Gastrocnemius medialis (tissue), 4 donors: ENCODE measurements around the gene SSTR3.

Experiments used
- CTCF ChIP-seq, 5 experiments: fragments of 450-650 bp in 3 of 5; fragments of 200-600 bp in 2 of 5; sonication (generic) in 2 of 5; IDR thresholded peaks in 4 of 5; conservative IDR thresholded peaks in 1 of 5; 1 replicate in 4 of 5; 2 replicates in 1 of 5; pipeline ENCODE4 v1.5.1; 2016 to 2019; ENCODE audit warnings: antibody characterized with exemption in 5 of 5, mild to moderate bottlenecking in 3 of 5, moderate library complexity in 3 of 5
- POLR2A ChIP-seq, 2 donors: fragments of 450-650 bp; IDR thresholded peaks; one replicate each; pipeline ENCODE4 v1.6.1; 2017; ENCODE audit warnings: antibody characterized with exemption in 2 of 2, mild to moderate bottlenecking in 2 of 2, moderate library complexity in 2 of 2

- TF ChIP-seq CTCF (IDR thresholded peaks at IDR 0.05 in 4 of 5, conservative IDR thresholded peaks at IDR 0.05 in 1 of 5) (no peak), POLR2A (IDR thresholded peaks at IDR 0.05) (no peak)
Measured at GRCh38 chr22:37182101-37182948, 30.0 kb downstream of the SSTR3 start.
